Left ventricle myocardium superior (tissue), 1 donor: ENCODE data around the gene RABGAP1. TPM values are rescaled to one million over a fixed set of nuclear protein-coding genes. Genes with fewer than 3 reads are reported as not detected.

Experiments
- ATAC-seq: fragments of 200-7000 bp; cut with Tn5 transposase; one replicate; pipeline ENCODE4 v1.9.1; 2020; ENCODE audit warnings: mild to moderate bottlenecking, moderate library complexity
- DNase-seq: peaks from one replicate; pipeline ENCODE4 v3.0.0-alpha.2; 2020
- intact Hi-C: fragments of 100-400 bp; cut with micrococcal nuclease; formaldehyde crosslinking; loops from one replicate; pipeline ENCODE4 v1.11.0; 2022
- total RNA-seq: library from RNA; stranded (reverse); fragmentation: NEBNext Ultra II Directional; extraction: Animal tissue kit (Norgen Biotek cat#: 25700); gene quantifications from one replicate; pipeline ENCODE4 v1.2.1, GENCODE V29; 2021
- donor health status: DM: no; HTN: yes; CAD: no; lungs with severe emphysema.

The RABGAP1 gene
- total RNA-seq, 1 donor from 2014 or later, result 47.4 TPM

DNA sequence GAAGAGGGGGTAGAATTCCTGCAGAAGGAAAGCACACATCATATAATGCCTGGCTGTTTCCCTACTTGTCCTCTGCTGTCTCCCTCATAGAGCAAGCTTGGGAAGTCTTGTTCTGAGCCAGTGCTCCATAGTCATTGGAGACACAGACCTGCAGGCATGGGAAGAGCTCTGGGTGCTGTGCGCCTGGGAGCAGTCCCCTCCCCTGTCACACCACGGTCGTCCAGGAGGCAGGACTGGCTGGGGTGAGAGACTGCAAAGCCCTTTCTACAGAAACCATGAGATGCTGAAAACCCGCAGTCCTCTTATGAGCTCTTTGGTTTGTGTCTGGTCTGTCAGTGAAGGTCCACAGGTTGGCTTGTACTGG lies 157.3 kb downstream of the RABGAP1 start:
- intact Hi-C loops, result no loop called here
- DNase-seq (no peak), ATAC-seq (no peak)

DNA sequence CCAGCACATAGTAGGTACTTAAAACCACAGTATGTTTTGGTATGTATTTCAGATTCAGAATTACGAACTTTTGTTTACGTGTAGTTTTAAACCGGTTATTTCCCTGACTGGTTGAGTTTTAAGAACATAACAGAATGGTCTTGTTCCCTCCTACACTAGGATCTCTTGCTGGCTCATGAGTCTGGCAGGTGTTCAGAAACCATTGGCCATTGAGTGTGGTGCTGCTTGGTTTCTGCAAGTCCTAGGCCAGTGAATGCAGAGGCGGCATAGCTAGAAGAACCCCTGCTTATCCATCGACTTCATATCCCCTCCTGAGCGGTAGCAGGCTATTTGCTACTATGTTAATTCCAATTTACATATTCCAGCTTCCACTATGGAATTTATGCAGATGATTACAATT lies 158.2 kb downstream of the RABGAP1 start:
- DNase-seq (no peak), ATAC-seq (no peak)
- intact Hi-C loops, result no loop called here

DNA sequence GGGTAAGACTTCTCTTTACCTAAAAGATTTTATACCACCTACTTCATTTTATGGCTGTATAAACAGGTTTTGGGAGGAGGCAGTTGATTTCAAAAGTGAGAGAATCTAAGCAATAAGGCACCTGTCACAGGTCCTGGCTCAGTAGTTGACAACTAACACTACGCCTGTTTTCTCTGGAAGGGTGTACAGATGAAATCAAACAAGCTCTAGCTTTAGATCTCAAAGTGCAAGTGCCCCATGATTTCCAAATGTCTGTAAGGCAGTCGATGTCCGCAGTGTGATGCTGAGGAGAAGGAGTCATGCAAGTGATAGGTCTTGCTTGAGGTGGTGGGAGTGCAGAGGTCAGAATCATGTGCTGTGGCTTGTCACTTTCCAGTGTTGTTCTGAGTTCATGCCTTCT lies 158.7 kb downstream of the RABGAP1 start:
- intact Hi-C loops, result no loop called here
- no peak for DNase-seq
- no peak for ATAC-seq

DNA sequence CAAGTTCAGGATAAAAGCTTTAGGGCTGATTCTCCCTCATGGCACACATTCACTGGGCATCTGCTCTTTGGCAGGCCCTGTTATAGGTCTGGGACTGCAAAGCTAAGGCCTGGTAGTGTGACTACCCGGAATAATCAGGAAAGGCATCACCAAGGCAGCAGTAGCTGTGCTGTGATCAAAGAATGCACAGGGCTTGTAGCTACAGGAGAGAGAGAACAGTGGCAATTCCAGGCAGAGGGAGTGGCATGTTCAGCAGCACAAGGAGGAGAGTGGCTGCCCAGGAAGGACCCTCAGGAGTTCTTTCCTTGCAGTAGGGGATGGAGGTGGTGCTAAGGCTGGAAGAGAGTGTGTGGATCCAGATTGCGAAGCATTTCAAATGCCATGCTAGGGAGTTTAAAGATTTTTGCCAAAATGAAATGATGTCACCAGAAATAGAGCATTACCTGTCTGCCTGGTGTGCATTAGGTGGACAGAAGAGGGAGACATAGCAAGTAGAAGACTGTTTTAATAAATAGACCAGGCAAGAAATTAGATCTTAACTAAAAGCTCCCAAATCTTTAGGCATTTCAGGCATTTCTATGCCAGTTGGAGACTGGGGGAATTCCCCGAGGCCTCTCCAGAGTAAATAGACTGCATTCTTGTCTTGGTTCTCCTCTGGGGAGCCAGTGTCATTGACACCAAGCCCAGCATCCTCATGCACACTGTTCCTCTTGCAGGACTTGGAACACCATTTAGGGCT lies 161.7 kb downstream of the RABGAP1 start:
- ATAC-seq, result no peak
- intact Hi-C loops, result no loop called here
- DNase-seq, result no peak

DNA sequence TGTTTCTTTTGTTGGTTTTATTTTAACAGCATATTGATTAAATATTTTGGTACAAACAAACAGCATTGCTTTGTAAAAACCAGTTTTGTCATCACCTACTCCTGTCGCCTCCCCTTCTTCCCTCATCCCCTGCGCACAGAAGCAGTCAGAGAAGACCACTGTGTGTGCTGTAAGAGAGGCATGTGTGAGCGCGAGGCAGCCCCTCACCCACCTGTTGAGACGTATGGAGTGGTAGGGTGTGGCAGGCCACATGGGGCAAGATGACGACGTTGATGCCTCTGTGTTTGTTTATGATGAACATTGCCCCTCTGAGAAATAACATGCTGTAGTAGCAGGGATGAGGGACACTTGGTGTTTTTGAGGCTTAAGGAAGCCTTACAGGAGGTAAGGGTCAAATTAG lies 164.0 kb downstream of the RABGAP1 start:
- ATAC-seq (no peak), DNase-seq (no peak)
- intact Hi-C loops, result no loop called here

DNA sequence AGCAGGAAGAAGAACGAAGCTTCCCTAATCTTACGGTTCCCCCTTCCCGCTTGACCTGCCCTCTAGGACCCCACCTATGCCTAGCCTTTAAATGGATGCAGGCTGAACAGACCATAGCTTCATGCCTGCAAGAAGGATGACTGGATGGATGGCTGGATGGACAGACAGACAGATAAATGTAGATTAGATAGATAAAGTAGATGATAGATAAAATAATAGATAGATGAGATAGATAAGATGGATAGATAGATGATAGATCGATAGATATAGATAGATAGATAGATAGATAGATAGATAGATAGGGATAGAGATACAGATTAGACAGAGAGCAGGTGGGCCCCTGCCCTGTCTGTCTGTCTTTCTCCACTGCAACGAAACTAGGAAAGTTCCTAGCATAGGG lies 164.7 kb downstream of the RABGAP1 start:
- DNase-seq (no peak), ATAC-seq (no peak)
- intact Hi-C loops, result no loop called here

DNA sequence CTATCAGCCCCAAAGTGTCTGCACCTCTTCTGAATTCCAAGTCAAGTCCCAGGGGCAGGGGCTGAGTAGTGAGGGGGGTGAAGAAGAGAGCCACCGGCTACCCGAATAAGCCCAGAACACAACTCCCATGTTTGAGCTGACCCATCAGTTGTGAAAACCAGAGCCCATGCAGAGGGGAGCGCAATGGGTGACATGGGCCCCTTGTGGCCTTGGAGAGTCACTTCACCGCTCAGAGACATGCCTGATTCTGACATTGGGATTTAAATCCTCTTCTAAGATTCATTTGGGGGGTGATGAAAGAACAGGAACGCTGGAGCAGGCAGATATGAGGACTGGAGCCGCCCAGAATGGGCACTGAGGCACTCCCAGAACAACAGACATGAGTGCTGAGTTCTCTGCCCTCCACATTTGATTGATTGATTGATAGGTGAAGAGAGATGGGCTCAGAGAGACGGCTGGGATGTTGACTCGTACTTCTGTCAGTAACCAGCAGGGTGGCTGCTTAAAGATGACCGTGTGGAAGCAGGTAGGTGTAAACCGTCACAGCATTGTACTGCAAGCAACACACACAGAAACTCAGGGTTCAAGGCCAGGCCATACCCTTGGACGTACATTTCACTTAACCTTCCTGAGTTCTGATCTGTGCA lies 166.9 kb downstream of the RABGAP1 start:
- intact Hi-C loops, result no loop called here
- ATAC-seq, result no peak

DNA sequence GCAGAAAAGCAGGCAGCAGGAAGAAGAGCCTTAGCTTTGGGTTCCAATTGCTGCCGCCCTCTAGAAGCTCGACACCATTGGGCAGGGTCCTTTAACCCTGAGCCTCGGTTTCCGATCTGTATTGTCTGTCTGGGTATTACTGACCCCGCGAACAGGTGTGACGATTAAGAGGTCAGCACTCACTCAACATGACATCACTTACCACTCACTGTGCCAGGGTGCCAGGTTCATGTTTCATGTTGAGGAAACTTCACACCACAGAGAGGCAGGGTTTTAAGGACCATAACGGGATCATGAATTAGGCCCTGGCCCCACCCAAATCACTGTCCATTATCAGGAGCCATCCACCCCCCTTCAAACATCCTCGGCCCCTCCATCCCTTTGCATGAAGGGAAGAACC lies 168.2 kb downstream of the RABGAP1 start:
- ATAC-seq, result no peak
- intact Hi-C loops, result no loop called here
- DNase-seq, result no peak

More for the DNA sequence above, 166.9 kb downstream of the RABGAP1 start:
- no peak for DNase-seq

DNA sequence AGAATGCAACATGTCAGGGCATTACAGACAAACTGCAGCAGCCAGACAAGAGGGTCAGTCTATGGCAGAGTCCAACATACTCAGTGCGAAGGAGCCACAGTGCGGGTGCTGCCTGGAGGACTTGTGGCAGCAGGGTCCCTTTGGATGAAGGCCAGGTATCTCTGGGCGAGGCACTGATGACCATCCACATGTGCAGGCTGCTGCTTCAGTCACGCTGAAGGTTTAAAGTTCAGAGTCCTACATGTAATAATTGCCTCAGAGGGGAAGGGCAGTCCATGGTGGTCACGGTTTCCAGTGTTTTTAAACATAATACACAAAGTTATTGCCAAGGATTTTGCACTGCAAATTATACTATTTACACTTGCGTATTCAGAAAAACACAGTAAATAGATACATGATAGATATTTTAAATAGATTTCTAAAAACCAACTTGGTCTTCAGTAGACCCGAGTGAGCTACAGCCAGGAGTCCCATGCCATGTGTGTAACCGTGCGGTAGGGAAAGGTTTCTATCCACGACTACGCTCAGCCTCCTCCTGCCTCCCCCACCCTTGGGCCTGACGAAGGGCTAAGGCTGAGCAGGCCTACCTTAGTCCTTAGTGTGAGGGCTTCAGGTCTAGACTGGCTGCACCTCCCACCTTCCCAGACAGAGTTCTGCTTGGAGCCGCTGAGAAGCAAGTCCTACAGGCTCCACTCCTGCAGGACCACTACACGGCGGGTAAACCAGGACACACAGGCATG lies 168.9 kb downstream of the RABGAP1 start:
- ATAC-seq, result no peak
- no peak for DNase-seq
- intact Hi-C loops, result no loop called here

DNA sequence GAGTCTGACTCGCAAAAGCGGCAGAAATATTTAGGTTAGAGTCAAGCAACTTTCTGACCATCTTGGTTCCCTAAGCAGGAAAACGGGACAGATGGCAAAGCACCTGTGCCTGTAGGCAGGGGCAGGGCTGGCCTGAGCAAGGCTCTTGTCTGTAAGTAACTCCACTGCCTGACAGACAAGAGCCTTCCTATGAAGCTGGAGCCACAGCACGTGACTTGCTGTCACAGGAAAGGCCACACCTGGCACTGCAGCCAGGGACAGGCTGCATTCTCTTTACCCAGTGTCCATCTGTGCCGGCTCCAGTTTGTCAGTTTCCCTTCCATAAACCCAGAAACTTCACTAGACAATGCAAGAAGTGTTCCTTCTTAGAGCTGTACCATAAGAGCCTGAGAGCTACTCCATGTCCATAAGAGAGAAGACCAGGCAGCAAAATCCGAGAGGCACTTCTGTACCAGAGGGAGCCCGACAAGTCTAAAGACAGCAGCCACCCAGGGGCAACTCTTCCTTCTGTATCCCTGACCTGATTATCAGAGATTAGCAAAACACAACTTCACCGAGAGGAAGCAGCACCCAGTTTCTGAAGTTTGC lies 170.7 kb downstream of the RABGAP1 start:
- intact Hi-C loops, result no loop called here
- ATAC-seq (peak; percentile 72), DNase-seq (peak; percentile 47)

DNA sequence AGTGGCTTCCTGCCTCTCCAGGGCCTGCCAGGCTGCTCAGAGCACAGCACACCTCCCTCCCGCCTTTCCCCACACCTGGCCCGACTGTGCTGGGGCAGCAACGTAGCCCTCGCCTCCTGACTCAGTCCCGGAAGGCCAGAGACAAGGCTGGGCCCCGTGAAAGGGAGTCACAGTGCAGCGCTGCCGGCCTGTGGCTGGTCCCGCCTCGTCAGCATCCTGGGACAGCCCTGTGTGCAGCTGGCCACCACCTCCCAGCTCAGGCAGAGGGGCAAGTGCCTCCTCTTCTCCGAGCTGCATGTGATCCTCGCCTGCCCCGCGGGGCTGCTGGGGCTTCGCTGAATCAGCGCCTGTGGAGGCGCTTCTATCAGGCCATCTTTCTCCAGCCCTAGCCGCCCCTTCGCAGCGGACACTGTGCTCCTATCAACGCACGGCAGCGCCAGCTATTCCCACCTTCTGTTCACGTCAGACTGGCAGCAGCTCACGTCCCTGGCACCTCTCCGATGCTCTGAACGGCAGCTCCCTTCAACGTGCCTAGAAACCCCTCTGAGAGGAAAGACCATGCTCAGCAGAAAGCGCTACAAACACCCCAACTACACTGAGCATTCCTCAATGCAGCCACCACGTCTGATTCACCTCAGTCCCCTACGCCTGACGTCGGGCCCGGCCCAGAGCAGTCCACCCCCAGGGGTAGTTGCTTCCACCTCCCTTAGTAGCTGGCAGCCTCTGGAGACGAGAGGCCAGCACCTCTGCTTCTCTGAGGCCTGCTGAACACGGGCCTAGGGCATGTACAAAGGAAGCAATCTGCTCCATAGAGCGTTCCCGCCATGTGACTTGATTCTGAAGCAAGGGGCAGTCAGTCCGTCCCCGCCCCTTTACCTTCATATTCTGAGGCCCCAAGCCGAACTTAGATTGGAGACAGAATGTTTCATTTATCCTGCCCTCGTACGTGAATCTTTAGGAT lies 171.5 kb downstream of the RABGAP1 start:
- peak; percentile 46 for DNase-seq
- intact Hi-C loops, result no loop called here
- ATAC-seq, result peak; percentile 27

DNA sequence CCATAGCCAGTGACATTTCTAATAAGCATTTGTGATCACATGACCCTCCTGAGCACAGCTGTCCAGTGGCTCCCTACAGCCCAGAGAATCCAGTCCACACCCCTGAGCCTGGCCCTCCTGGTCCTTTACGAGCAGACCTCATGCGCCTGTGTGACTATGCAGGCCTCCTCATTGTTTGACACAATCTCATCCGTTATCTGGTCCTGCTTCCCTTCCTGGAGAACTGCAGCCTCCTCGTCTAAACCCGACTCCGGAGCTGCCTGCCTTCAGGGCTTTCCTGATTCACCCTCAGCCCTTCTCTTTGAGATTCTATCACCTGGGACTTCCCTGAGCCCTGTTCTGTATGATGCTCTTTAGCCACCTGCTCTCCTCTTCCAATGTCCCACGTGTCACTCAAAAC lies 172.4 kb downstream of the RABGAP1 start:
- ATAC-seq (no peak), DNase-seq (no peak)

DNA sequence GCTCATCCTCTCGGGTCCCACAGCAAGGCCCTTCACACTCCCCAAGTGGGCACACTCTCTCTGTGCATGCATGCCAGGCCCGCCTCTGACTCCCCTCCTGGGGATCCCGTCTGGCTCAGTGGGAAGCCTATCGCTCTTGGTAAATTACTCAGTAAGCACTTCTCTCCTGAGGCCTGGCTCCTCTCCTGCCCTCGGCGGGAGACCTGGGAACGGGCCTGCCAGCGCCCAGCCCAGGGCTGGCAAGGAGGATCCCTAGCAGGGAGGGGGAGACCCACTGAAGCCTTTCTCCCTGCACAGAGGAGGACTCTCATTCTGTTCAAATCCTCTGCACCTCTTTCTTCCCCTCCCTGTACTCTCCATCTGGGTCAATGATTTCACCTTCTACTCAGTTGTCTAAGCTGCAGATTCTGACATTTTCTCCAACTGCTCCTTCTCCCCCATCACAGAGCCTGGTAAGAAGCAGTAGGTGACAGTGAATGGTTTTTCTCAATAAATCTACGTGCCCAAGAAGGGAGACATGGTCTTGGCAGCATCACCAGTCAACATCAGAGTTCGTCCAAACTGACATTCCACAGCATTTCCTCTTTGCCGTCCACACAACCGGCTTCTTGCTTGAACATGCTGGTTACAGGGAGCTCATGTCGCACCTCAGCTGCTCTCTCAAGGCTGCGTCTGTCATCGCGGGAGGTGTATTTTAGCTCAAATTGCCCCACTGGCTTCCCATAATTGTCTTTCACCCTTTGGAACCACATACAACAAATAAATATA lies 174.5 kb downstream of the RABGAP1 start:
- DNase-seq (peak; percentile 56), ATAC-seq (peak; percentile 62)
- intact Hi-C loops, result no loop called here

More for the DNA sequence above, 172.4 kb downstream of the RABGAP1 start:
- intact Hi-C loops, result no loop called here

DNA sequence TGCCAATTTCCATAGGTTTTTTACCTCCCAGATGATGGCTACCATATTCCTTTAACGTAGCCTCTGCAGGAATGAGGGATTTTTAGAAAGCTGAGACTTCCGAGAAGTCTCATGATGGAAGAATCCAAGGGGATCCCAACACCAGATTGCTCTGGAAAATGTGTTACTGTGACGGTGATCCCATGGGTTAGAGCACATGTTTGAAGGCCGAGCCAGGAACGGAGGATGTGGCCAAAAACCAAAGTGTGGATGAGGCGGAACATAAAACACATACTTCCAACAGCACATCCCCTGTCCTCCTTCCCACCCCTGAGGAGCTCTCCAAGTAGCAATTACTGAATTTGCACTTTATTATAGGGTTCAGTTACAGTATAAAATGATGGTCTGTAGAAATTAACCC lies 175.2 kb downstream of the RABGAP1 start:
- no peak for ATAC-seq
- intact Hi-C loops, result no loop called here
- DNase-seq, result no peak

DNA sequence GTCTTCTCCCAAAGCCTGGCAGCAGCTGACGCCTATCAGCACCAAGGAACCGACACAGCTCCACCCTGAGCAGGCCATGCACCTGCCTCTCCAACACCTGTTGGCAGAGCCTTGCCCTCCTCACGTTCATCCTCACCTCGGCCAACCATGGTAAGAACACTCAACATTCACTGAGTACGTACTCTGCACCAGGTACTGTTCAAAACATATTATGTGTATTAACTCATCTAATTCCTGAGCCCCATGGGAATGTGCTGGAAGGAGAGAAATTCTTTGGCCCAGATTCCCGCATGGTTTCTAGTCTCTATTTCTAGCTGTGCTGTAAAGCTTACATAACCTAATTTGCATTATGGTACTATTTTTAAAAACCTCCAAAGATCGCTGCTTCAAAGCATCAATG lies 178.7 kb downstream of the RABGAP1 start:
- ATAC-seq, result peak; percentile 65
- DNase-seq, result no peak
- intact Hi-C loops, result no loop called here

DNA sequence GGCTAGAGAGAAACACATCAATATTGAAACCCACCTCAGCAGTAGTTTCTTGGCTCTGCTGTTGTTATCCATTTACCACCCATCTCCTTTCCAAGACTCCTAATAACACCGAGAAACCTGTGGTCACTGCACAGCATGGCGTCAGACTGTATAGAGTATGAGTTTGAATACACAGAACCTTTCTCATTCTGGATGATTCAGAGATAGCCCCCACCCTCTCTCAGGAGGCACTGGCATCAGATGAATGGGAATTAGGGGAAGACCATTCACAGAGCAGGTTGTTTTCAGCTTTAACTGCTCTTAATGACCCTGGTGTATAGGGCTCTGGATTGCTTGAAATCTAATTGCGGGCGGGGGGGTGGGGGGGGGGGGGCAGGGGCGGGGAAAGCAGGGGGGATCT lies 179.3 kb downstream of the RABGAP1 start:
- DNase-seq (no peak), ATAC-seq (peak; percentile 7)
- intact Hi-C loops, result no loop called here

DNA sequence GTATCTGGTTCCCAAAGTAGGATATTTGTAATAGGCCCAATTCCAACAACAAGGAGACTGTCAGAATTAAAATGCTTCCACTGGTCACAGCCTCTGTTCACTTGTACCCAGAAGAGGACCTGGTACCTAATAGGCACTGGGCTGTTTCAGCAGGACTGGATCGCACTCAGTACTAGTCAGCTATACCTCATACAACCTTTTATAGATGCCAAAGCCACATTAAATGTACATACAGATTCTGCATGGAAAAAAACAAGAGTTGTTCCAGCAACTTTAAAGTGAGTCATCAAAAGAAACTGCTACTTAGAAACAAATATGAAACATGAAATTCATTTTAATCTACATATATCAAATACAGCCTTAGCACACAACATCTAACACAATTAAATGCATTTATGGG lies 180.1 kb downstream of the RABGAP1 start:
- intact Hi-C loops, result no loop called here
- ATAC-seq, result no peak
- DNase-seq, result no peak

DNA sequence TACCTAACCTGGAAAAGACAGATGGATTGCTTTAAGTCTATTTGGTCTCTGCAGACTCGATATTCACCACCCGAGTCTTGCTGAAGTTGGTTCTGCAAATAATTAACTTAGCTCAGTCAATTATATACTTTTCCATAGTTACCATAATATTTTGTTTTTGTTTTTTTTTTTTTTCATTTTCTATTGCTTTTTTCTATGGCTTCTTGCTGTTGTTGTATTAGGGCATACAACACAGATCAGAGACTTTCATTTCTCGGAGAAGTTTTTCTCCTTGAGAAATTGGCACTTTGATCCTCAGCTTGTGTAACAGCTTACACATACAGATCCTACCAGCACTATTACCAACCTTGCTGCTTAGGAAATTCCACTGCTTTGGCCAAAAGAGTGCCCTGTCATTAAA lies 180.6 kb downstream of the RABGAP1 start:
- DNase-seq (no peak), ATAC-seq (no peak)
- intact Hi-C loops, result no loop called here
